GM21529 (cell line): ENCODE data around the gene IFT122.
"Not testable (repeated sequence)": the region's sequence is repeated elsewhere in the genome, so short reads cannot be mapped to it uniquely, and the experiment has no call there.

Experiments used
- ATAC-seq: cut with Tn5 transposase; IDR thresholded peaks from one replicate; pipeline ENCODE4 v1.9.1; 2021; ENCODE audit not compliant: unreplicated experiment

IFT122 gene

GRCh38 chr3:129534428-129535027, 94.5 kb downstream of the IFT122 start:
- ATAC-seq: no peak

- ATAC-seq: no peak
Observed at GRCh38 chr3:129535075-129535474, 95.1 kb downstream of the IFT122 start.

- ATAC-seq: no peak
Observed at GRCh38 chr3:129536374-129536667, 96.3 kb downstream of the IFT122 start.

- ATAC-seq: no peak
Observed at GRCh38 chr3:129536804-129537203, 96.8 kb downstream of the IFT122 start.

GRCh38 chr3:129539206-129539605, 99.2 kb downstream of the IFT122 start:
- ATAC-seq: no peak

GRCh38 chr3:129540776-129541516, 100.9 kb downstream of the IFT122 start:
- no peak for ATAC-seq

GRCh38 chr3:129542747-129543146, 102.7 kb downstream of the IFT122 start:
- ATAC-seq: no peak

GRCh38 chr3:129543156-129543790, 103.2 kb downstream of the IFT122 start, which contains the start of gene H1-8:
Gene H1-8, plus strand, starts transcription at chr3:129543175. Its CDS starts 44 bp downstream, at chr3:129543219.
- ATAC-seq: no peak

GRCh38 chr3:129543999-129544398, 104.0 kb downstream of the IFT122 start:
- ATAC-seq: no peak

GRCh38 chr3:129545951-129546350, 105.9 kb downstream of the IFT122 start:
- not testable (repeated sequence) for ATAC-seq

- no peak for ATAC-seq
Observed at GRCh38 chr3:129547241-129547640, 107.2 kb downstream of the IFT122 start.

- no peak for ATAC-seq
Observed at GRCh38 chr3:129548104-129548965, 108.3 kb downstream of the IFT122 start.

- no peak for ATAC-seq
Observed at GRCh38 chr3:129549006-129549800, 109.2 kb downstream of the IFT122 start.

- no peak for ATAC-seq
Observed at GRCh38 chr3:129549805-129550204, 109.8 kb downstream of the IFT122 start.

GRCh38 chr3:129552287-129553050, 112.4 kb downstream of the IFT122 start:
- no peak for ATAC-seq

- ATAC-seq: no peak
Observed at GRCh38 chr3:129553171-129553570, 113.1 kb downstream of the IFT122 start.

- no peak for ATAC-seq
Observed at GRCh38 chr3:129553719-129554118, 113.7 kb downstream of the IFT122 start.

- no peak for ATAC-seq
Observed at GRCh38 chr3:129554356-129555152, 114.5 kb downstream of the IFT122 start.

- no peak for ATAC-seq
Observed at GRCh38 chr3:129555153-129555550, 115.1 kb downstream of the IFT122 start.
